ENCODE data around the gene PLPP4.

PLPP4 gene

DNA sequence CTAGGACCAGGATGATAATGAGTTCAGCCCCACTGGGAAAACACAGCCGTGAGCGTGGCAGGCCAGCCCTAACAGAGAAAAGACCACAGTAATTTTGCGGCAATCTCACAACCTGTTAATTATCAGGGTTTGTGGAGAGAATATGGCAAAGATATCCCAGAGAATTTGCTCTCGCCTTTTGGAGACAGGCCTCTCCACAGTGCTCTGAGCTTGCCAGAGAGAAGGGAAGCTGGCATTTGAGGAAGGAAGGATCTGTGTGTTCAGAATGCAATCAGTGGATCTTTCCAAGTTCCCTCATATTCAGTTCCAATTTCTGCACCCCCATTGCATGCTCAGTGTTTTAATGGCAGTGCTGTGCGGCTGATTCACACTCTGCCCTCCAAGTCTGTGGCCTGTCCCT is 60.2 kb downstream of the PLPP4 start:
- DNase-seq (ENCODE audit: low spot score): no peak

- no peak for DNase-seq (ENCODE audit: low spot score)
Measured at GRCh38 chr10:120517881-120518484, 61.0 kb downstream of the PLPP4 start.

DNA sequence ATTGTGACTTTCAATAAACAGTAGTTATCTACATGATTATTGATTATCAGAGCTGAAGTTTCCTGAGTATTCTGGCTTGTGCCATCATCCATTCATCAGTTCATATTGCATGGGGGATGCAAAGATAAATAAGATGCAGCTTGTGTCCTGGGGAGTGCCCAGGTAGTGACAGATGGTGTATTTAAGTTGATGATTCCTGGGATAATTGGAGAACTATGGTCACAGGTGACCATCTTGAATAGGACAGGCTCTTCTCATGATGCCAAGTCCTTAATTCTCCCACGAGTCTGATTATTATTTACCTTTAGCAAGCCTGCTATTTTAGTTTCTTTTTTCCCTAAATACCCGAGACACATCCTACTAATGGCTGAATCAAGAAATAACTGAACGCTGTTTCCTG is 64.9 kb downstream of the PLPP4 start:
- DNase-seq (ENCODE audit: low spot score): no peak

DNA sequence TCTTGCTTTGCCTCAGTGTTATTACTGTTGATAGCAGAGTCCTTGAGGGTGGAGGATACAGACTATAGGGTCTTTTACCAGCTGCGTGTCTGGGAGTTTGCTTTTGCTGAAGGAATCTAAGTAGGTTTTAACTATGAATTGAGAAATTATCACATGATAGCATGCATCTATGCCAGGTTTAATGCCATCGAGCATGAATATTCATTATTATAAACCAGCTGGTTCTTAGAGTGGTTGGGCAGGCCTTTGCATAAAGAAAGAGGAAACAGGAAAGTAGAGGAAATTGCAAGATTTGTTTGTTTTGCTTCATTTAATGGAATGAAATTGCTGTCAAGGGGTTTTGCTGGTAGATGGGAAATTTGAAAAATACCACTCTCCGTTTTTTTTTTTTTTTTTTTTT is 70.7 kb downstream of the PLPP4 start:
- no peak for DNase-seq (ENCODE audit: low spot score)

GRCh38 chr10:120530699-120531098 is 73.7 kb downstream of the PLPP4 start:
- no peak for DNase-seq (ENCODE audit: low spot score)

GRCh38 chr10:120538091-120538490 is 81.1 kb downstream of the PLPP4 start:
- no peak for DNase-seq (ENCODE audit: low spot score)

DNA sequence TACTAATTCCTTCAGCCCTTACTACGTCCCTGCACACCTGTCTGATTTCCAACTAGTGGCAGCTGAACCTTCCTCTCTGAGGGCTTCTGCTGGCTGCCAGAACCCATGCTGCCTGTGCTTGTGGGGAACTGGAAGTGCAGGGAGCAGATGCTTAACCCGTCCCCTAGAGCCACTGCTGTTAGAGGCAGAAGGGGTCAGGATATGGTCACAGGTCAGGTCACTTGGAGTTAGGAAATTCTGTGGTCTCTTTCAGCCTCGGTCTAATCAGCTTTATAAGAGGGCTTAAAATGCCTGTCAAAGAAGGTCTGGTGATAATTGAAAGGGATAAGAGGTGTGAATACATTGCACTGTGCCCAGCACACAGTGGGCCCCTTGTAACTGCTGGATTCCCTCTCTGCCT is 82.0 kb downstream of the PLPP4 start:
- DNase-seq (ENCODE audit: low spot score): peak; percentile 82

- DNase-seq (ENCODE audit: low spot score): no peak
Measured at GRCh38 chr10:120540486-120540885, 83.5 kb downstream of the PLPP4 start.

DNA sequence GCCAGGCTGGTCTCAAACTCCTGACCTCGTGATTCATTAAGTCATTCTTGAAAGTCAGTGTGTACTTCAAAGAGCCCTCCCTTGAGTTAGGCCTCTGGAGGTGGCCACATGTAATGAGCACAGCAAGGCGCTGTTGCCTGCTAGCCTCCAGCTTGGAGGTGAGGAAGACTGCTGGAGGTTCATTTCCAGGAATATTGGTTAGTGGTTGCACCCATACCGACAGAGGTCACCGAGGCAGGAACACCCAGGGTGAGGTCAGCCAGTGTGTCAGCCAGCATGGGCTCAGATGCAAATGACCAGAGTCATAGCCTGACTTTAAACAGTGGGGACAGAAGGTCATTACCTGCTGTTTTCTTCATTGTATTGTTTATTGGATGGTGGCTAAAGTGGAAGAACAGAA is 85.0 kb downstream of the PLPP4 start:
- no peak for DNase-seq (ENCODE audit: low spot score)

DNA sequence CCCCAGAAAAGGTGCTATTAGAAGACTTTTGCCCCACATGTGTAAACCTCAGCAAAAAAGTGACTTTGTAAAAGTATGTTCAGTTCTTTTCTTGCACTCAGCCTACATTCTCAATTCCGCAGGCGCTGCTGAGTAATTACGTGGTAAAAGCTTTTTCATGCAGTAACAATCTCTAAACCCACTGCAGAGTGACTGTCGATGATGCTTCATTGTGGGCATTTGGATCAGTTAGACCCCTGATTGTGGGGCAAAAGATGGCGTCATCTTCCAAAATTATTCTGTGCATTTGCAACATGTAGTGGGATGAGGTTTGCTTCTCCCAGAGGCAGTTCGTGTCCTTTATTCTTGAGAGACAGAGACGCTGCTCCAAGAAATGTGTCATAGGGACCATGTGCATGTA is 85.6 kb downstream of the PLPP4 start:
- no peak for DNase-seq (ENCODE audit: low spot score)

DNA sequence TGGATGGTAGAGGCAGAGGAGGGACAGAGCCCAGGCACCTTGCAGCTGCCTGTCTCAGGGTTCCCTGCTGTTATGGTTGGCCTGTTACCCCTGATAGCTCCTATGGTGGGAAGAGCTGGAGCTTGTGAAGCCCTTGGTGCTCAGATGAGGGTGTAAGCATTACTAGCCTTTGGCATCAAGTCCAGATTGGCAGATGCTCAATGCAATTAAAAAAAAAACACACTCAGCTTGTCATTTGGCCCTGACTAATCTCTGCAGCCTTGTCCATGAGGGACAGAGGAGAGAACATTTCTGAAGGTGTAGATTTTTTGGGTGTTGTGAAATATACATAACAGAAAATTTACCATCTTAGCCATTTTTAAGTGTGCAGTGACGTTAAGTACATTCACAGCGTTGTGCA is 86.3 kb downstream of the PLPP4 start:
- no peak for DNase-seq (ENCODE audit: low spot score)

DNA sequence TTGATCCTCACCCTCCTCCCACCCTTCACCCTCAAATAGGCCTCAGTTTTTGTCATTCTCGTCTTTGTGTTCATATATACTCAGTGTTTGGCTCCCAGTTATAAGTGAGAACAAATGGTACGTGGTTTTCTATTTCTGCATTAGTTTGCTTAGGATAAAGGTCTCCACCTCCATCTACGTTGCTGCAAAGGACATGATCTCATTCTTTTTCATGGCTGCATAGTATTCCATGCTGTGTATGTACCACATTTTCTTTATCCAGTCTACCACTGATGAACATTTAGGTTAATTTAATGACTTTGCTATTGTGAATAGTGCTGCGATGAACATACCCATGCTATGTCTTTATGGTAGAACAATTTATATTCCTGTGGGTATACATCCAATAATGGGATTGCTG is 91.2 kb downstream of the PLPP4 start:
- no peak for DNase-seq (ENCODE audit: low spot score)

GRCh38 chr10:120552262-120552661 is 95.2 kb downstream of the PLPP4 start:
- no peak for DNase-seq (ENCODE audit: low spot score)

DNA sequence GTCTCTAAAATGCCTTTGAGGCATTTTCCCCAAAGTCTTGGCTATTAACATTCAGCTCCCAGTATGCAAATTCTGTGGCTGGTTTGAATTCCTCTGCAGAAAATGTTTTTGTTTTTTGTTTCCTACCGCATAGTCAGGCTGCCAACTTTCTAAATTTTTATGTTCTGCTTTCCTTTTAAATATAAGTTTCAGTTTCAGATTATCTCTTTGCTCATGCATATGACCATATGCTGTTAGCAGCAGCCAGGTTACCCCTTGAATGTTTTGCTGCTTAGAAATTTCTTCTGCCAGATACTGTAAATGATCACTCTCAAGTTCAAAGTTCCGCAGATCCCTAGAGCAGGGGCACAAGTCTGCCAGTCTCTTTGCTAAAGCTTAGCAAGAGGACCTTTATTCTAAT is 96.9 kb downstream of the PLPP4 start:
- DNase-seq (ENCODE audit: low spot score): no peak

- no peak for DNase-seq (ENCODE audit: low spot score)
Measured at GRCh38 chr10:120555436-120555835, 98.4 kb downstream of the PLPP4 start.

DNA sequence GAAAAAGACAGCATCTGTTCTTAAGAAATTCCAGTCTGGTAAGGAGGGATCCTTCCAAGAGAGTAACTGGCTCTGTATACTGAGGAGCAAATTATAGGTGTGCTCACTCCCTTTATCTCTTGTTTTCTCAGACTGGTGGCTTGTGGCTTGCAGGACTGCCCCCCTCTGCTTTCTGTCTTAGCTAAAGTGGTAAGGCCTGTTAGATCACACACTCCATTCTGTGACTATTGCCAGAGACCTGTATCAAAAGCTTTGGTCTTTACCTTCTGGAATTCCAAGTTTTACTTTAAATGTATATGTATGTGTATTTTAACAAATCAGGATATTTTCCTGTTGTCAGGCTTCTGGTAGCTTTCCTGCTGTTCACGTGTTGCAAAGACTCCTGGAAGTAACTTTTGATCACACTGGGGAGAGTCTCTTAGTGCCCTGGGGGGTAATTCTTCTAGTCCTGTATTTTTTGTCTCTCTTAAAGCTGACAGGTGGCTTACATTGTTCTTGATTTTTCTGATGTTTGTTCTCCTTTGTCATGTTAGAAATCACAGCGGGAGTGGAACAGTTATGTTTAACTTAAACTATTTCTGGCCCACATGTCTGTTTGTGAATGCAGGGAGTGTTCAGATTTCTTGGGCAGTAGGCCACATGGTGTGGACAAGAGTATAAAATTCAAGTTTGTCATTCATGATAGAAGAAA is 99.0 kb downstream of the PLPP4 start:
- no peak for DNase-seq (ENCODE audit: low spot score)

DNA sequence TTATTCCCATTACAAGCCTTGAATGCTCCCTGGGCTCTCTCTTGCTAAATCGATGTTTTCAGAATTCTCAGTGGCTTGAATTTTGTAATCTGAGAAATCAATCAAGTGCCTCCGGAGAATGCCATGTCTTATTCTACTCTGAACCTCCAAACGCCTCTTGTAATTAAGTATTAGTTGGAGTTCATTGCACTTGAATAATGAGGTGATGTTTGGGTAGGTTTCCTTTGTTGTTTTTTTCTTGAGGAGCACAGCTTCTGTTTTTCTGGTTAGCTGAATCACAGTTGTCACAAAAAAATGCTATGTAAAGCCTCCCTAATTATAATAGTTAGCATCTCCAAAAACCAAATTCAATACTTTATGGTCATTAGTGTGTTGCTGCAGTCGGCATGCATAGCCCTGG is 100.3 kb downstream of the PLPP4 start:
- no peak for DNase-seq (ENCODE audit: low spot score)

GRCh38 chr10:120559800-120560199 is 102.8 kb downstream of the PLPP4 start:
- DNase-seq (ENCODE audit: low spot score): peak; percentile 12

DNA sequence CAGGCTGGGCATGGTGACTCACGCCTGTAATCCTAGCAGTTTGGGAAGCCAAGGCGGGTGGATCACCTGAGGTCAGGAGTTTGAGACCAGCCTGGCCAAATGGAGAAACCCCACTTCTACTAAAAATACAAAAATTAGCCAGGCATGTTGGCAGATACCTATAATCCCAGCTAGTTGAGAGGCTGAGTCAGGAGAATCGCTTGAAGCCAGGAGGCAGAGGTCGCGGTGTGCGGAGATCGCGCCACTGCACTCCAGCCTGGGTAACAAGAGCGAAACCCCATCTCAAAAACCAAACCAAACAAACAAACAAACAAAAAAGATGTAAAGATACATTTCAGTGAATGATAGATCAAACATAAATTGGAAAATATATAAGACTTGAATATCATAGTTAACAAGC is 105.9 kb downstream of the PLPP4 start:
- peak; percentile 8 for DNase-seq (ENCODE audit: low spot score)

DNA sequence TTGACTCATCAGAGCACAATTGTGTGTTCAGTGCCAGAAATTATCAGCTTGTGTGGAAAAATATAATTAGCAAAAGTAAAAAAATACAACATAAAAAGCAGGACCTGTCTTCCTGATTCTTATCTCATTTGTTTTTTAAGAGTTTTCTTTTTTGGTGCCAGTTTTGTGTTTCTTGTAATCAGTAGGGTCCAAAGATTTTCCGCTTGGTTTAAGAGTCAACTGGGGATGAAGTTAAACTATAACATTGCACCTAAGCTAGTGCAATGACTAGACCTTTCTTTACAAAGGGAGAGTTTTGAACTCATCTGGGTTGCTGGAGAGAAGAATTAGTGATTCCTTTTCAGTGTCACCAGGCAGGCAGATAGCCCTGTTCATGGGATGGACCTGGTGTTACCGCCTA is 113.4 kb downstream of the PLPP4 start:
- DNase-seq (ENCODE audit: low spot score): peak; percentile 6

DNA sequence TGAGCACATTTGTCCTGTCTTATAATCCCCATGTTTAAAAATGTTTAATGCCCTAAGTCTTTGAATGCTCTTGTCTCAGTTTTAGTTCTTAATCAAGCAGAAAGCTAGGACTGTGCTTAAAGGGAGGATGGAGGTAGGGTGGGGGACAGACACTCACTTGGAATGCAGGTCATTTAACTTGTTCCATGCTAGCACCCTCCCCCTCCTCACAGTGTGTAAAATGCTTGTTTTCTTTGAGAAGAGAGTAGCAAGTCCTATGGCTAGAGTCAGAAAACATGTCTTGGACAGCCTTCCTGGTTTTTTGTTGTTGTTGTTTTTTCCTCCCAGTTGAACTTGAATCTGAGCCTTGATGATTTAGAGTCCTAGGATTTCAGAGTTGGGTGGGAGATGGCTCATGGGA is 114.2 kb downstream of the PLPP4 start:
- DNase-seq (ENCODE audit: low spot score): peak; percentile 10

- peak; percentile 13 for DNase-seq (ENCODE audit: low spot score)
Measured at GRCh38 chr10:120572307-120572706, 115.3 kb downstream of the PLPP4 start.

- DNase-seq (ENCODE audit: low spot score): no peak
Measured at GRCh38 chr10:120573355-120573754, 116.3 kb downstream of the PLPP4 start.

DNA sequence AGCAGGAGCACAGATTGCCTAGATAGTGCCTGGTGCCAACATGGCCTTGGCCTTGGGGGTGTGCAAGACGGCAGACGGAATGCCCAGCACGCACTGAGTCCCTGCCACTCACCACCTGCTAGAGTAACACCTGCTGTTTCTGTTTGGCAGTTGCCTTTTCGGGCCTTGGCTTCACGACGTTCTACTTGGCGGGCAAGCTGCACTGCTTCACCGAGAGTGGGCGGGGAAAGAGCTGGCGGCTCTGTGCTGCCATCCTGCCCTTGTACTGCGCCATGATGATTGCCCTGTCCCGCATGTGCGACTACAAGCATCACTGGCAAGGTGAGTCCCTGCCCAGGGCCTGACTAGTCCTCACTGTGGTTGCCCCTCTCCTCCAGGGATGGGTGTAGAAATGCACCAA is 118.0 kb downstream of the PLPP4 start:
- peak; percentile 36 for DNase-seq (ENCODE audit: low spot score)
